Stimulated activated CD8-positive, alpha-beta memory T cell treated with anti-CD3 and anti-CD28 coated beads, Interleukin-4, amount 100 ng/mL, for 4 hours (primary cell): ENCODE results near the gene KDM4E.
"Not testable (repeated sequence)": the region's sequence is repeated elsewhere in the genome, so short reads cannot be mapped to it uniquely, and the experiment has no call there.

Source experiments
- DNase-seq, 2 donors: peaks; one replicate each; pipeline ENCODE4 v3.0.0-alpha.2; 2020; ENCODE audit warnings: low read depth in 2 of 2, low spot score in 1 of 2

The KDM4E gene

DNA sequence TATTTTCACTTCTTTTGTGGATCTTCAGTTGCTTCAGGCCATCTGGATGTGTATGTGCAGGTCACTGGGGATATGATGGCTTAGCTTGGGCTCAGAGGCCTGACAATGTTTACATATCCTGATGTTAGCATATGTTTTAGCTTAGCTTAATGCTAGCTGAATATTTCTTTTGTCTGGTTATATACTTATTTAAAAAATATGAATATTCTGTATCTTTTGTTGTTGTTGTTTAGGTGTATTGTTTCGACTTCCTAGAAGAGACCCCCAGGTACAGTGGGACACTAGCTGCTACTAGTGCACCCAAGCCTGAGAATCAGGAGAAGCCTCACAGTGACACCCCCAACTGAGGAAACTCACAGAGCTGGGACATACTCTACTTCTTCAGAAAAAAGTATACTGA, at the start of gene KDM4E:
TSS of gene KDM4E (plus strand) at position 301 of the 400 bp plus-strand sequence. CDS start 300 bp downstream, outside the sequence.
- no peak for DNase-seq

DNA sequence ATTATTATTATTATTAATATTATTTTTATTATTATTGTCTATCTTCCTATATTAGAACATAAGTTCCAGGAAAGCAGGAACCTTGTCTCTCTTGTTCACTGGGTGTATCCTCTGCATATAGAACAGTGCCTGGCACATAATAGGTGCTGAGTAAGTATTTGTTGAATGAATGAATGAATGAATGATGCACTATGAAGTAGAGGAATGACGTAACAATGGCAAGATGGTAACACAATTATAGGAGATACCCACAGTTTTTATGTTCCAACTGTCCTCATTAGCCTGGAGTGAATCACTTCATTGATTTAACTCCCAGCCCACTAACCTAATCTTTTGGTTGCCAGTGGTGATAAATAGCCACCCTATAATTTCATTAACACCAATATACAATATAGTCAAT, 49.5 kb upstream of the KDM4E start:
- no peak for DNase-seq

DNA sequence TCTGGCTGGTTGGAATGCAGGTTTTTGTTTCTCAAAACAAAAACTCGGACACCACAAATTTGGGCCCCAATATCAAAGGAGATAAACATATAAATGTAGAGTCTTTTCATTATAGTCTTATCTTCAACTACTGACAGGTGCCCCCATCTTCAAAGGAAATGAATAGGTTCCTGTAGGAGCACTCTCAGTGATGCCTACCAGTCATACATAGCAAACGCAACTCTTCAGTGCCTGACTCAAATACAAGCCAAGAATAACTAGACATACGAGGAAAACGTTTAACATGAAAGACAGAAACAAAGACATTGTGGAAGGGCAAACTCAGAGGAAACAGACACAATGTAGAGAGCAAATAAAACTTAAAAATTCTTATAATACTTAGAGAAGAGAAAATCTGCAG, 37.7 kb upstream of the KDM4E start:
- no peak for DNase-seq

DNA sequence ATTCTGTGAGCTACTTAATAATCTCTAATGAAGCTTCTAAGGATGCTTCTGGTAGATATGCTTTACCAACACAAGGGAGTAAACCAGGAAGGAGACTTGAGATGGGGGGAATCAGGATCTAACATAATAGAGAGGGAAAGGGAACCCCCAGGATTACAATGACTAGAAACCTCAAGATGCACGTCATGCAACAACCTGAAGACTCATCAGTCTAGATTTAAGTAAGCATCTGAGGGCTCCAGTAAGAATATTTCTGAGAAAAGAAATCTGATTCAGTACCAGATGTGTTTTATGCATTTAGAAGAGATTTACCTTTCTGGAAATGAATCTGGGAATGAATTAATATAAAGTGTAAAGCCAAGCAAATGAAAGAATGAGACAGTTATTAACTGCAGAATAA, 36.3 kb upstream of the KDM4E start:
- DNase-seq = no peak

DNA sequence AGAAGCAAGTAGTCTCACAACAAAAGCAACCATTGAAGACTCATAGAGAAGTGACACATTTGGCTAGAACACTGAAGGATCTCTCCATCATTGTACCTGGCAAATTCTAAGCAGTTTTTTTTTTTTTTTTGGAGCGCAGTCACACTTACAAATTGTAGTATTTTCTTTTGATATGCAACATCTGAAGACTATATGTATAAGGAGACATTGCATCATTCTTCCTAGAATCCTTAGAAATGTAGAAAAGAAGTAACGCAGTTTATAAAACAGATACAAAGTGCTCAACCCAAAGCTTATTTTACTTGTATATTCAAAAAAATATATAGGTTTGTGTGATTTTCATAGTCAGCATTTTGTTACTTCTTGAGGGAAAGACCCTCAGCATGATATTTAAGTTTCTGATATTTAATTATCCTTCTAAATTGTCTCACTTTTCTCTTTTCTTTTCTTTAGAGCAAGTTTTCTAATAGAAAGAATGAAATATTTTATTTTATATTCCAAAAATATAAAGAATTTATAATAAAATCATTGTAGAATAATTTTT, 31.6 kb upstream of the KDM4E start:
- DNase-seq = no peak

DNA sequence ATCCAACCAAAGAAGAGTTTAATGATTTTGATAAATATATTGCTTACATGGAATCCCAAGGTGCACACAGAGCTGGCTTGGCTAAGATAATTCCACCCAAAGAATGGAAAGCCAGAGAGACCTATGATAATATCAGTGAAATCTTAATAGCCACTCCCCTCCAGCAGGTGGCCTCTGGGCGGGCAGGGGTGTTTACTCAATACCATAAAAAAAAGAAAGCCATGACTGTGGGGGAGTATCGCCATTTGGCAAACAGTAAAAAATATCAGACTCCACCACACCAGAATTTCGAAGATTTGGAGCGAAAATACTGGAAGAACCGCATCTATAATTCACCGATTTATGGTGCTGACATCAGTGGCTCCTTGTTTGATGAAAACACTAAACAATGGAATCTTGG, 27.6 kb upstream of the KDM4E start:
- no peak for DNase-seq

DNA sequence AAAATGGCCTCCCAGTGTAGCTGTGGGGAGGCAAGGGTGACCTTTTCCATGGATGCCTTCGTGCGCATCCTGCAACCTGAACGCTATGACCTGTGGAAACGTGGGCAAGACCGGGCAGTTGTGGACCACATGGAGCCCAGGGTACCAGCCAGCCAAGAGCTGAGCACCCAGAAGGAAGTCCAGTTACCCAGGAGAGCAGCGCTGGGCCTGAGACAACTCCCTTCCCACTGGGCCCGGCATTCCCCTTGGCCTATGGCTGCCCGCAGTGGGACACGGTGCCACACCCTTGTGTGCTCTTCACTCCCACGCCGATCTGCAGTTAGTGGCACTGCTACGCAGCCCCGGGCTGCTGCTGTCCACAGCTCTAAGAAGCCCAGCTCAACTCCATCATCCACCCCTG, 26.8 kb upstream of the KDM4E start:
- no peak for DNase-seq

DNA sequence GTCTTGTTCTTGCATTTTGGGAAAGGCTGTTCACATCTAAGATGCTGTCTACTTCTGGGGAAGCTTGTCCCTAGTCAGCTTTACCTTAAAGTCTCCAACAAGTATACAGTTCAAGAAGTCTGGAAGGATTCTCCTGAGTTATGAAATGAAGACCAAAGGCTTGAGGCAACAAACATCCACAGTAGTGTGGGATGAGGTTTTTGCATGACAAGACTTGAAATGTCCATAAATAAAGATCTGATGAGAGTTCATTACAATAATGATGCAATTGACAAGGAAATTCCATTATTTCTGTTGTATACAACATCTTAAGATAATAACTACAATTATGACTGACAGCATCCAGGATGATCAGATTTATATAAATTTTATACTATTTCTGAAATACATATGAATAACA, 21.3 kb upstream of the KDM4E start:
- DNase-seq = no peak

DNA sequence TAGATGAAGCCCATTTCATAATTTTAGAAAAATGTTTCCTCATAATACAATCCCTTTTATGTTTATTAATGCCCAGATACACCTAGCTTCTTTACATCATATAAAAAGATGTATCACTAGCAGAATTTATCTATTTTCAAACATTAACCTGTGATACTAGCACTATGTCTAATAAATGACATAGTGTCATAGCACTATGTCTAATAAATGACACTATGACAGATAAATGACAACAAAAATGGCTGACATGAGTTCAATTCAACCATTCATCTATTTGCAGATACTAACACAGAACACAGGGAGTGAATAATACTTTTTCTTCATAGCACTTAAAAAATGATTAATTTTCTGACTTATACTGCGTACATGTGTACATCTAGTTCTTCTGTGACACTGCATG, 19.4 kb upstream of the KDM4E start:
- DNase-seq = no peak

DNA sequence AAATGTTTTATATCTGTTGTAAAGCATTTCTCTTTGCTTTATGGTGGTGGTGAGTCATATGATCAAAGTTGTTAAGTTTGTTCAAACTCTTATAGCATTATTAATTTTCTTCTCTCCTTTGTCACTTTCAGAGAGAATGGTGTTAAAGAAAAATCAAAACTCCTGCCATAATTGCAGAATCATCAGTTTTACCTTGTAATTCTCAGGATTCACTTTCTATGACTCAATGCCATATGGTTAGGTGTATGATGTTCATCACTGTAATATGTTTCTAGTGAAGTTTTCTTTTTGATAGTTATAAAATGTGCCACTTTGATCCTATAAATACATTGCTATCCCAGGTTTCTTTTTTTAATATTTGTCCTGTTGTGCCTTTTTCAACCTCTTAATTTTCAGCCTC, 13.7 kb upstream of the KDM4E start:
- DNase-seq = no peak

DNA sequence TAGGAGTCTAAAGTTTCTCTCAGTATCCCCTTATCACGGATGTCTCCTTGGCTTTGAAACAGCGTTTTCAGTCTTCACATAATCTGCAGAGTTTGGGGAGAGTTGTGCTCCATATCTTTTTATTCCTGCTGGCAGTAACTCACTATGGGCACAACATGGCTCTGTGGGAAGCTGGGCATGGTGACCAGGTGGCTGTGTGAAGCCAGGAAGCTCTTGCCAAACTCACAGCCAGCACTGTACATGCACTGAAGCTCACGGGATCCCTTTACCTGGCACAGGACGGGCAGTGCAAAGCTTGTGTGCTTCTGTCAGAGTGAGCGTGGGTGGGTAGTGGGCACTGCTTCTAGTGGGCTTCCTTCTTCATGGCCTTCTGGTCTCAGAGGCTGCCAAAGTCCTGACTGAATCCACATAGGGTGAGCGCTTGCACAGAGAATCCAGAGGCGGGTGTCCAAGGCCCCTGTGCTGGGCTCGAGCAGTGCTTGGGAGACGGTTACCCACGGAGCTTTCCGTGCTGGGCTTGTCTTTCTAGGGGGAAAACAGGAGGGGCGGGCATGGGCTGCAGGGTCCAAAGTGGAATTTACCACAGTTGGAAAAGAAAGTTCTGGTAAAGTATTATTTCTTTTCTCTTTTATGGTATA, 10.8 kb upstream of the KDM4E start:
- DNase-seq = no peak

DNA sequence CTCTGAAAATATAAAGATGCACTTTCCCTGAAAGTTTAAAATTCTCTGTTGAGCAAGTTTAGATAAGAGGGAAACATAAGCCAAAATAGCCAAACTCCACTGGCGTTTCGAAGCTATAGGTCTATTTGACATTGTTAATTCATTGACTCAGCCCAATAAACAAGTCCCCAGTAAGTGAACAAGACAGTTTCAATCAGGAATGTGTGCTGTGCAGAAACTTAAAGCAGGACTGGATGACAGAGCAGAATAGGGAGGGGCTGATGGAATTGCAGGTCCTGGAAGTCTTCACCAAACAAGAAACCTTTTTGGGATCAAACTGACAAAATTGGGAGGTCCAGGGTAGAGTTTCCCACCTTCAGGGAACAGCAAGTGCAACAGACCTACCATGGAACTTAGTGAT, 8.9 kb upstream of the KDM4E start:
- DNase-seq = no peak

DNA sequence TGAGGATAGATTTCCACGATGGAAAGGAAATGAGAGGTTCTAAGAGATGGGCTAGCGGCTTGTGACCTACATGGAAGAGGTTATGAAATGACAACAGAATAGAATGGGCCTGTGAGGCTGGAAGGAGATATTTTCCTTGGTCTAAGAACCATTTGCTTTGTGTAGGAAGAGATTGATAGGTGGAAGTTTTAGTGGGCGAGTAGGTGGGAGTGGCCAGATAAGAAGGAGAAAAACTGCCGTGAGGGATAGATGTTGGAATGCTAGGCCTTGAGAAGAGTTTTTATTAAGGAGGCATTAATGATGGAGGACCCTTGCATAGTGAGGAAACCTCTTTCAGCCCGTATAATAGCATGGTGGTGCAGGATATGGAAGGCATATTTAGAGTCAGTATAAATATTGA, 3.6 kb upstream of the KDM4E start:
- not testable (repeated sequence) for DNase-seq

DNA sequence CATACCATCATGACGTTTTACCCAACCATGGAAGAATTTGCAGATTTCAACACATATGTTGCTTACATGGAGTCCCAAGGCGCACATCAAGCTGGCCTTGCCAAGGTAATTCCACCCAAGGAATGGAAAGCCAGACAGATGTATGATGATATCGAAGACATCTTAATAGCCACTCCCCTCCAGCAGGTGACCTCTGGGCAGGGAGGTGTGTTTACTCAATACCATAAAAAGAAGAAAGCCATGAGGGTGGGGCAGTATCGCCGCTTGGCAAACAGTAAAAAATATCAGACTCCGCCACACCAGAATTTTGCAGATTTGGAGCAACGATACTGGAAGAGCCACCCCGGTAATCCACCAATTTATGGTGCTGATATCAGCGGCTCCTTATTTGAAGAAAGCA, 536 bp downstream of the KDM4E start:
- DNase-seq = not testable (repeated sequence)

DNA sequence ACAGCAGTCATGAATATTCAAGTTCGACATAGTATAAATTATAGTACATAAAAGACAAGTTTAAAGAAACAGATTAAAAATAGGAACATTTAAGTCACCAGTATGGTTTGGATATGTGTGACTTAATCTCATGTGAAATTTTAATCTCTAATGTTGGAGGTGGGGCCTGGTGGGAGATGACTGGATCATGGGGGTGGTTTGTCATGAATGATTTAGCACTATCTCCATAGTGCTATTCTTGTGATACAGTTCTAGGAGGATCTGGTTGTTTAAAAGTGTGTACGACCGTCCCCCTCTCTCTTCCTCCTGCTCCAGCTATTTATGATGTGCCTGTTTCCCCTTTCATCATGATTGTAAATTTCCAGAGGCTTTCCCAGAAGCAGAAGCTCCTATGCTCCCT, 3.3 kb downstream of the KDM4E start:
- no peak for DNase-seq

DNA sequence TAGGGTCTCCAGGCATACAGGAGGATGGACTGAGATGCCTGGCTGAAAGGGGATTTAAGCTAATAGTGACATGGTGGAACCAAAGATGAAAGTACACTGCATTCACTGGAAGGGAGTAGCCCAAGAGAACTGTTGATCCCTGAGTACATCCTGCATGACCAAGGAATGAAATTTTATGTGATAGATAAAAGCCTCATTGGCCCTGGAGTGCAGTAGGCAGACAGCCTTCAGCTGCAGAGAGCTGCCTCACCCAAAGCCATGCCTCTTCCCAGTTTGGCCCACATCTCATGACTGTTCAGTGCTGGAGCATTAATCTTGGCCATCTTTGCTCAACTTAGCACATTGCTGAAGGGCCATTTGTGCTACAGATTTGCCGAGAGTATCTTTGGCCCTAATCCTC, 8.0 kb downstream of the KDM4E start:
- no peak for DNase-seq

DNA sequence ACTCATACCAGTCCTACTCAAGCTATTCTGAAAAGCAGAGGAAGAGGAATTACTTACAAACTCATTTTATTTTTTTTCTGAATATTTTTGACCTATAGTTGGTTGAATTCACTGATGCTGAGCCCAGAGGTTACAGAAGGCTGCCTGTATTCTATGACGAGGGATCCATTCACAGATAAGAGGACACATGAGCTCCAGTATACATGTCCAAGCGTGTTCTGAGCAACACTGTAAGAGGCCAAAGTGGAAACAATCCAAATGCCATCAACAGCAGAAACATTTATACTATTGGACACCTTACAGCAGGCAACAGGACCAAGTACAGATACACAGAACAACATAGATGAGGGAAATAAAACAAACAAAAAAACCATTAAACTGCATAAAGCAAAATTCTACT, 10.3 kb downstream of the KDM4E start:
- DNase-seq = no peak

DNA sequence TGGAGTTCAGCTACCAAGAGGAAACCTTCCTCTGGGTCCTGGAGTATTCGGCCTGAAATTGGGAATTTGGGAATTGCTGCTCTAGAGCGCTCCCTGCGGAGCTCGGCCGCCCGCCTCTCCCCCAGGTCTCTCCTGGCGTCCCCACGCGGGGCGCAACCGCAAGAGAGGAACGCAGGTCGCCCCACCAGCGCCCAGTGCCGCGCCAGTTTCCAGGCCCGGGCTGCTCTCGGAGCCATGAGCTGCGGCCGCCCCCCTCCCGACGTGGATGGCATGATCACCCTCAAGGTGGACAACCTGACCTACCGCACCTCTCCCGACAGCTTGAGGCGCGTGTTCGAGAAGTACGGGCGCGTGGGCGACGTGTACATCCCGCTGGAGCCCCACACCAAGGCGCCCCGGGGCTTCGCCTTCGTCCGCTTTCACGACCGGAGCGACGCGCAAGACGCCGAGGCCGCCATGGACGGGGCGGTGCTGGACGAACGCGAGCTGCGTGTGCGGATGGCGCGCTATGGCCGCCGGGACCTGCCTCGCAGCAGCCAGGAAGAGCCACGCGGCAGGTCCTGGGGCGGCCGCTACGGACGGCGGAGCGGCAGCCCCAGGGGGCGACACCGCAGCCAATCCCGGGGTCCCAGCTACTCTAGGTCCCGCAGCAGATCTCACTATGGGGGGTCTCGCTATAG, 12.4 kb downstream of the KDM4E start:
- DNase-seq = not testable (repeated sequence)

DNA sequence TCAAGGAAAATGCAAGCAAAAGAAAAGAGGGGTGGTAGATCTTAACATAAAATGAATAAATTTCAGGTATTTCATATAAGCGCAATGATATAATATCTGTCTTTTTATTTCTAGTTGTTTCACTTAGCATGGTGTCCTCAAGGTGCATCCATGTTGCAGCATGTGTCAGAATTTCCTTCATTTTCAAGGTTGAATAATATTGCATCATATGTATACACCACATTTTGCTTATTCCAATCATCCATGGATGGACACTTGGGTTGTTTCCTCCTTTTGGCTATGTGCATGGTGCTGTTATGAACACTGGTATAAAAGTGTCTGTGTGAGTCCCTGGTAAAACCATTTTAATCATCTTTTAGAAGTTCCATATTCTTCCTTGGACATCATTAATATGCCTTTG, 17.2 kb downstream of the KDM4E start:
- DNase-seq = no peak

DNA sequence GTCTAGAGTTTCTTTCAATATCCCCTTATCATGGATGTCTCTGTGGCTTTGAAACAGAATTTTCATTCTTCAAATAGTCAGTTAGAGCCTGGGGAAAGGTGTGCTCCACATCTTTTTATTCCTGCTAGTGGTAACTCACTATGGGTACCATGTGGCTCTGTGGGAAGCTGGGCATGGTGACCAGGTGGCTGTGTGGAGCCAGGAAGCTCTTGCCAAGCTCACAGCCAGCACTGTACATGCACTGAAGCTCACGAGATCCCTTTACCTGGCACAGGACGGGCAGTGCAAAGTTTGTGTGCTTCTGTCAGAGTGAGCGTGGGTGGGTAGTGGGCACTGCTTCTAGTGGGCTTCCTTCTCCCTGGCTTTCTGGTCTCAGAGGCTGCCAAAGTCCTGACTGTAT, 17.8 kb downstream of the KDM4E start:
- DNase-seq = no peak

DNA sequence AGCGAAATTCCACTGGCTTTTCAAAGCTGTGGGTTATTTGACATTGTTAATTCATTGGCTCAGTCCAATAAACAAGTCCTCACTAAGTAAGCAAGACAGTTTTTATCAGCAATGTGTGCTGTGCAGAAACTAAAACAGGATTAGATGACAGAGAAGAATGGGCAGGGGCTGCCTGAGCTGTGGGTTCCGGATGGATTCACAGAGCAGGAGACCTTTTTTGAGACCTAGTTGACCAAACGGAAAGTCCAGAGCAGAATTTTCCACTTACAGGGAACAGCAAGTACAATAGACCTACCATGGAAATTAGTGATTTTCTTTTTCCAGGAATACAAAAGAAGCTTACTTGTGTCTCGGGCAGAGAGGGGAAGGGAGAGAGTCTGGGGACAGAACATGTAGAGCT, 19.0 kb downstream of the KDM4E start:
- no peak for DNase-seq

DNA sequence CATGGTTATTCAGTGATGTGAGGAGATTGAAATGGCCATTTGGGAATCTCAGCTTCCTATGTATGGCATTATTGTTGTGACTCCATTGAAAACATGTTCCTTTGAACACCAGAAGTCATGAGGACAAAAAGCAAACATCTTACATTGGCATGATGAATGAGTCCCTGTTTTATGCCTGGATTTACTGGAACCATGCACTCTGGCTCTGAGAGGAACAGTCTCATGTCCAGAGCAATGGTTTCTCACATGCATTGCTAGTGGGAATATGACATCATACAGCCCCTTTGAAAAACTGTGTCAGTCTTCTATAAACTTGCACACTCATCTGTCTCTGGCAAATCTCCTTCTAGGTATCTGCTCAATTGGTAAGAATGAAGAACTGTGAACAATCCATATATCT, 20.8 kb downstream of the KDM4E start:
- DNase-seq = no peak

DNA sequence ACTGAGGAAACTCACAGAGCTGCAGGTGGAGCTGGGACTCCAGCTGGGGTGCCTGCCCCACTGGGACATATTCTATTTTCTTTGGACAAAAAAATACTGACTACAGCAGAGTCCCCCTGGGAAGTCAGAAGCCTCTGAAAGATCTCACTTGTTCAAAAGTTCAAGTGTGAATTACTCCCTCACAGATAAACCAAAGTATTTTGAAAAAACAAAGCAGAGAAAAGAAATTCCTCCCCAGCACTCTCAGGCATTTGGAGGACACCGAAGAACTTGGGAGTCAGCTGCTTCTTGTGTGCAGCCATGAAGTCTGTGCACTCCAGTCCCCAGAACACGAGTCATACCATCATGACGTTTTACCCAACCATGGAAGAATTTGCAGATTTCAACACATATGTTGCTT, 24.1 kb downstream of the KDM4E start, which contains the start of gene KDM4F:
TSS of gene KDM4F (plus strand) at position 301 of the 400 bp plus-strand sequence.
- not testable (repeated sequence) for DNase-seq
